D721Med (cell line): Measurements from ENCODE around the gene TBC1D25.
A peak's percentile ranks its signal among the peaks of the same experiment; 100 is the strongest.

Experiments
- DNase-seq: peaks from one replicate; pipeline ENCODE4 v3.0.0; 2011; ENCODE audit warnings: low spot score; ENCODE audit not compliant: insufficient read length
- FAIRE-seq: peaks from 2 replicates; lab custom pipeline; 2011; peaks lifted over from hg19 to GRCh38; lab: Jason Lieb, UNC
- TF ChIP-seq, protein P1 (sequence below): IDR thresholded peaks from 2 replicates; pipeline ENCODE4 v1.5.1; 2012; ENCODE audit warnings: mild to moderate bottlenecking, control low read depth; ENCODE audit not compliant: insufficient read depth; ENCODE audit errors: missing control alignments

TBC1D25 gene

DNA sequence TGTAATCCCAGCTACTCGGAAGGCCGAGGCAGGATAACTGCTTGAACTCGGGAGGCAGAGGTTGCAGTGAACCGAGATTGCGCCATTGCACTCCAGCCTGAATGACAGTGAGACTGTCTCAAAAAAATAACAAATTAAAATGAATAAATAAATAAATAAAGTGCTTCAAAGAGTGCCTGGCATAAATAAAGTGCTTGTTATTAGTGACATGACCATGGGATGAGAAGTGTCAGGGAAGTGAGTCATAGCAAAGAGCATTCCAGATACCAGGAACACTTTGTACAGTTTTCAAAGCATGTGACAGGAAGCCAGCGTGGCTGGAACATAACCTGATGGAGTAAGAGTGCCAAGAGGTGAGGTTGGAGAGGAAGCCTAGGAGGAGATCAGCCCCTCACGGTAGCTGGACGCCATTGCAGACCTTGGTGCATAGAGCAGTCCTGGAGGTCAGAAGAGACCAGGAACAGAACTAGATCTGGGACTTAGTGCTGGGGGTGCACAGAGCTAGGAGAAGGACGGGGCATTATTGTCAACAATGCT is 51.8 kb downstream of the TBC1D25 start:
- FAIRE-seq (no peak), DNase-seq (no peak)
- TF ChIP-seq, protein P1, sequence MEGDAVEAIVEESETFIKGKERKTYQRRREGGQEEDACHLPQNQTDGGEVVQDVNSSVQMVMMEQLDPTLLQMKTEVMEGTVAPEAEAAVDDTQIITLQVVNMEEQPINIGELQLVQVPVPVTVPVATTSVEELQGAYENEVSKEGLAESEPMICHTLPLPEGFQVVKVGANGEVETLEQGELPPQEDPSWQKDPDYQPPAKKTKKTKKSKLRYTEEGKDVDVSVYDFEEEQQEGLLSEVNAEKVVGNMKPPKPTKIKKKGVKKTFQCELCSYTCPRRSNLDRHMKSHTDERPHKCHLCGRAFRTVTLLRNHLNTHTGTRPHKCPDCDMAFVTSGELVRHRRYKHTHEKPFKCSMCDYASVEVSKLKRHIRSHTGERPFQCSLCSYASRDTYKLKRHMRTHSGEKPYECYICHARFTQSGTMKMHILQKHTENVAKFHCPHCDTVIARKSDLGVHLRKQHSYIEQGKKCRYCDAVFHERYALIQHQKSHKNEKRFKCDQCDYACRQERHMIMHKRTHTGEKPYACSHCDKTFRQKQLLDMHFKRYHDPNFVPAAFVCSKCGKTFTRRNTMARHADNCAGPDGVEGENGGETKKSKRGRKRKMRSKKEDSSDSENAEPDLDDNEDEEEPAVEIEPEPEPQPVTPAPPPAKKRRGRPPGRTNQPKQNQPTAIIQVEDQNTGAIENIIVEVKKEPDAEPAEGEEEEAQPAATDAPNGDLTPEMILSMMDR, result no peak

DNA sequence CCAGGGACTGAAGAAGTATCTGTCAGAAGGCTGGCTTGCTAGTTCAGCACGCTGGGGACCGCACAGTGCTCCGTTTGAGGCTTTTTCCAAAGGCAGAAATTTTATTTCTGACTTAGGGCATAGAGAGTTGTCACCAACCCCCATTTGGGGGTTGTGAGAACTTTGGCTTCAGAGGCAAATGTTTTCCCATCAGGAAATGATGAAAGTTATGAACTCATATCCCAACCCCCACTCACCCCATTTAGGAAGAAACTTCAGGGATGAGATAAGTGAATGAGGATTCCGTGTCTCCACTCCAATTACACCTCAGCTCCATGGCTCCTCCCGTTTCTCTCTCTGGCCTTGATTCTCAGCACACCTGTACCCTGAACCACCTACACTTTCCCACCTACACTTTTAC is 53.5 kb downstream of the TBC1D25 start:
- TF ChIP-seq, protein P1, result no peak
- DNase-seq, result no peak
- no peak for FAIRE-seq

DNA sequence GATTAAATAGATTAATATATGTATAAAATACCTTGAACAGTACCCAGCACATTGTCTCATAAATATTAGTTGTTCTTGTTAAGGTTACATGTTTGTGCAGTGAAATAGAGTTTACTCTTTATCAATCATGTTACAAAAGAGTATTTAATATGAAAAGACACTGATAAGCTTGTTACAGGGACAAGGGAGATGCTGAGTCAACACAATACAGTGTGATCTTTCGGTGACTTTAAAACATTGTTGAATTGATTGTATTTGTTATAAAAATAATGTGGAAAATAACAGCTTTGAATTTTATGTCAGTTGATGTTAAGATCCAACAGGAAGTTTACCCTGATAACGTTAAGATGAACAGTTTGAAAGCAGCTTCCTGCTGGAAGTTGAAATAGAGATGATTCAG is 56.4 kb downstream of the TBC1D25 start:
- FAIRE-seq (no peak), DNase-seq (no peak)
- TF ChIP-seq, protein P1, result no peak

DNA sequence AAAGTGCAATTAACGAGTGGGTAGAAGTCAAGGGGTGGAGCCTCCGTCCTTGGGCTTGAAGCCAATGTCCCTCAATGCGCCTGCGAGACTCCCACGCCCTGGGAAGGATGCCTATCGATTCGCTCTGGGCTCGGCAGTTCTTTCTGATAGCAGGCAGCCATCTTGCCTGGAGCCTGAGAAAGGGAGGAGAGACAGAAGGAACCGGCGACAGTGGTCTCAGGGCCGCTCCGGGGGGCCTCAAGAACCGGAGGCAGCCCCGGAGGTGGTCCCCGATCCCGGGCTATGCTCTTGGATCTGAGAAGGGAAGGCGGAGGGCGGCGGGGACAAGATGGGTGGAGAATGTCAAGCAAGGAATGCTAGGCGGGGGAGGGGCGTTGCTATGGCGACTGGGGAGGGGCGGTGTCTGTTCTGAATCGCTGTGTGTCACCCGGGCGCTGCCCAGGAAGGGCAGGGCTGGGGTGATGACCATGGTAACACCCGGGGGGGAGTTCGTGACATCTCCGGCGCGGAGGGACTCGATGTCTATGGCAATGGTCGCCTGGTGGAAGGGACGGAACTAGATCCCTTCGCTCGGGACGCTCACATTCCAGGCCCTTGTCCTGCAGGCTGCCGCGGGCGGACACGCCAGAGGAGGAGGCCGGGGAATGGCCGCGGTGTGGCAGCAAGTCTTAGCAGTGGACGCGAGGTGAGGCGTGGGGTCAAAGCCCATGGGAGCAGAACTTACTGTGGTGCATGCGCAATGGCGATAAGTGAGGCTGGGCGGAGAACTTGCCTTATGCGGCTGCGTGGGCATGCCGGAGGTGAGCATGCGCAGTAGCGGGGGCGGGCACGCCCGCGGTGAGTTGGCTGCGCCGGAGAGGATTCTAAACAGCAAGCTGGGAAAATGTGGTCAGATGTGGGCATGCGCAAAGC is 58.1 kb downstream of the TBC1D25 start, which contains the start of gene WDR13:
WDR13 (plus strand) TSS at position 140 of the 912 bp plus-strand sequence; CDS start at position 645, 505 bp downstream.
- DNase-seq (peak; percentile 93), FAIRE-seq (peak; percentile 32)
- TF ChIP-seq, protein P1, result no peak

DNA sequence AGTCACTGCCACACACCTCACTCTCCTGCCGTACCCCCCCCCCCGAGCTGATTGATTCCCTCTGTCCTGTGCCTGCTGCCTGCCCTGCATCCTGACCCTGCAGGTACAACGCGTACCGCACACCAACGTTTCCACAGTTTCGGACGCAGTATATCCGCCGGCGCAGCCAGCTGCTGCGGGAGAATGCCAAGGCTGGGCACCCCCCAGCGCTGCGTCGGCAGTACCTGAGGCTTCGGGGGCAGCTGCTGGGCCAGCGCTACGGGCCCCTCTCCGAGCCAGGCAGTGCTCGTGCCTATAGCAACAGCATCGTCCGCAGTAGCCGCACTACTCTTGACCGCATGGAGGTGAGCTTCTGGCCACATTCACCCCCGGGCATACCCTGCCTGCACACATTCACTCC is 59.1 kb downstream of the TBC1D25 start:
- FAIRE-seq (no peak), DNase-seq (no peak)
- TF ChIP-seq, protein P1, result no peak

DNA sequence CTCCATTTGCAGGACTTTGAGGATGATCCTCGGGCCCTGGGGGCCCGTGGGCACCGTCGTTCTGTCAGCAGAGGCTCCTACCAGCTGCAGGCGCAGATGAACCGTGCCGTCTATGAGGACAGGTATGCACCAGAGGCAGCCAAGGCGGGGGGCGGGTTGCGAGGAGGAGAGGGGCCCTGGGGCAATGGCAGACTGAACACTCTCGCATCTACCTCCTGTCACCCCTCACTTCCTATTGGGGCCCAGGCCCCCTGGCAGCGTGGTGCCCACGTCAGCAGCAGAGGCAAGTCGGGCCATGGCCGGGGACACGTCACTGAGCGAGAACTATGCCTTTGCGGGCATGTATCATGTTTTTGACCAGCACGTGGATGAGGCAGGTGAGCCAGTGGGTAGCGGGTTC is 59.8 kb downstream of the TBC1D25 start:
- FAIRE-seq (no peak), DNase-seq (no peak)
- TF ChIP-seq, protein P1, result no peak

DNA sequence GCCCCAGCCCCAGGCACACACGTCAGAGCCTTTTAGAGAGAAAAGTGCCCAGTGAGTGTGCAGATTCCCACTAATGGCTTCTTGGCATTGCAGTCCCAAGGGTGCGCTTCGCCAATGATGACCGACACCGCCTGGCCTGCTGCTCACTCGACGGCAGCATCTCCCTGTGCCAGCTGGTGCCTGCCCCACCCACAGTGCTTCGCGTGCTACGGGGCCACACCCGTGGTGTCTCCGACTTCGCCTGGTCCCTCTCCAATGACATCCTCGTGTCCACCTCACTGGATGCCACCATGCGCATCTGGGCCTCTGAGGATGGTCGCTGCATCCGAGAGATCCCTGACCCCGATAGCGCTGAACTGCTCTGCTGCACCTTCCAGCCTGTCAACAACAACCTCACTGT is 60.7 kb downstream of the TBC1D25 start:
- TF ChIP-seq, protein P1, result no peak
- FAIRE-seq, result no peak
- no peak for DNase-seq
